Endothelial cell (in vitro differentiated cells): ENCODE results near the gene COL5A1. TPM values are rescaled to one million over a fixed set of nuclear protein-coding genes. Genes with fewer than 3 reads are reported as not detected.

ENCODE experiments used
- DNase-seq: peaks from one replicate; pipeline ENCODE4 v3.0.0; 2021; ENCODE audit warnings: low spot score
- H3K27ac Mint-ChIP-seq: one replicate; pipeline ENCODE4 v1.8.0; 2021; ENCODE audit warnings: mixed read lengths, inconsistent platforms; ENCODE audit not compliant: unreplicated experiment
- H3K27me3 Mint-ChIP-seq: one replicate; pipeline ENCODE4 v1.8.0; 2021; ENCODE audit warnings: mild to moderate bottlenecking, moderate library complexity, mixed read lengths, inconsistent platforms; ENCODE audit not compliant: unreplicated experiment
- H3K36me3 Mint-ChIP-seq: one replicate; pipeline ENCODE4 v1.8.0; 2021; ENCODE audit warnings: mild to moderate bottlenecking, low read depth, mixed read lengths, inconsistent platforms; ENCODE audit not compliant: unreplicated experiment
- H3K4me1 Mint-ChIP-seq: one replicate; pipeline ENCODE4 v1.8.0; 2021; ENCODE audit warnings: mild to moderate bottlenecking, mixed read lengths, inconsistent platforms; ENCODE audit not compliant: unreplicated experiment
- H3K4me3 Mint-ChIP-seq: one replicate; pipeline ENCODE4 v1.8.0; 2021; ENCODE audit warnings: mild to moderate bottlenecking, mixed read lengths, inconsistent platforms; ENCODE audit not compliant: unreplicated experiment
- H3K9me3 Mint-ChIP-seq: one replicate; pipeline ENCODE4 v1.8.0; 2021; ENCODE audit warnings: mixed read lengths, inconsistent platforms; ENCODE audit not compliant: unreplicated experiment
- total RNA-seq: library from RNA; stranded (reverse); fragmentation: NEBNext Ultra II Directional; extraction: Animal tissue kit (Norgen Biotek cat#: 25700); gene quantifications from one replicate; pipeline ENCODE4 v1.2.1, GENCODE V29; 2021; ENCODE audit not compliant: unreplicated experiment
- TF ChIP-seq, protein P1 (sequence below): fragments of 200-600 bp; sonication (generic); IDR thresholded peaks from one replicate; pipeline ENCODE4 v1.5.0; 2021; ENCODE audit warnings: antibody characterized with exemption; ENCODE audit not compliant: unreplicated experiment

The COL5A1 gene
- total RNA-seq, 1 donor from 2014 or later: 24.3 TPM

DNA sequence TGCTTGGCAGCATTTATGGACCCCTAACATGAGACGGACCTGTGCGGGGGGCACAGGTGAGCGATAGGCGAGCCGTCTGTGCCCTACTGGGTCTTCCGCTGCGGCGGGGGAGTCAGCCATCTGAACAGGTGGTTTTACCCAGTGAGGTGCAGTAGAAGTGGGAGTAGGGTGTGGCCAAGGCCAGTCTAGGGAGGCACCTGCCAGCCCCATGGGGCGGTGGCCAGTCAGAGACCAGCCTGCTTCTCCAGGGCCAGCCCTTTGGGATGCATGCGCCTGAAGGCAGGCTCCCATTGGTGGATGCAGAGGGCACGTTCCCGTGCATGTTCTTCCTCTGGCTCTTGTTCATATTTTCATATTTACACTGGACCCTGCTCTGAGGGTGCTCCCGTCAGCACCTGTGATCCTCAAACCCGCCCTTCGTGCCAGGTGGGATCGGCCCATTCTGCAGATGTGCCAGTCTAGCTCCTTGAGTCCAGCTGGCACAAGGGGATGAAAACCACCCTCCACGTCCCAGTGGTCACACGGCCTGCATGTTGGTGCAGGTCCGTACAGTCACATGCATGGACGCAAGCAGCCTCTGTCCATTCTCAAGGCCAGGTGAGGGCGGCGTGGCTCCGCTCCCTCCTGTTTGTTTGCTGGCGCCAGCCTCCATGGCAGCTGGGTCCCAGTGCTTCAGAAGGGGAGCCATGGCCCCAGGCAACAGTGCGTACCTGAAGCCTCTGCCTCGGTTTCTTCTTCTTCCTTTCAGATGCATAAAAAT, 9.0 kb downstream of the COL5A1 start:
- no peaks in the 10 kb centered on the region for H3K9me3 Mint-ChIP-seq
- TF ChIP-seq, protein P1, sequence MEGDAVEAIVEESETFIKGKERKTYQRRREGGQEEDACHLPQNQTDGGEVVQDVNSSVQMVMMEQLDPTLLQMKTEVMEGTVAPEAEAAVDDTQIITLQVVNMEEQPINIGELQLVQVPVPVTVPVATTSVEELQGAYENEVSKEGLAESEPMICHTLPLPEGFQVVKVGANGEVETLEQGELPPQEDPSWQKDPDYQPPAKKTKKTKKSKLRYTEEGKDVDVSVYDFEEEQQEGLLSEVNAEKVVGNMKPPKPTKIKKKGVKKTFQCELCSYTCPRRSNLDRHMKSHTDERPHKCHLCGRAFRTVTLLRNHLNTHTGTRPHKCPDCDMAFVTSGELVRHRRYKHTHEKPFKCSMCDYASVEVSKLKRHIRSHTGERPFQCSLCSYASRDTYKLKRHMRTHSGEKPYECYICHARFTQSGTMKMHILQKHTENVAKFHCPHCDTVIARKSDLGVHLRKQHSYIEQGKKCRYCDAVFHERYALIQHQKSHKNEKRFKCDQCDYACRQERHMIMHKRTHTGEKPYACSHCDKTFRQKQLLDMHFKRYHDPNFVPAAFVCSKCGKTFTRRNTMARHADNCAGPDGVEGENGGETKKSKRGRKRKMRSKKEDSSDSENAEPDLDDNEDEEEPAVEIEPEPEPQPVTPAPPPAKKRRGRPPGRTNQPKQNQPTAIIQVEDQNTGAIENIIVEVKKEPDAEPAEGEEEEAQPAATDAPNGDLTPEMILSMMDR: no peak
- DNase-seq: no peak
- H3K27ac Mint-ChIP-seq: no peak overlapping the region
- H3K27me3 Mint-ChIP-seq: peaks cover 14% of the 10 kb centered on the region
- H3K4me3 Mint-ChIP-seq: no peak overlapping the region
- H3K4me1 Mint-ChIP-seq: peaks cover 9% of the 10 kb centered on the region
- no peaks in the 10 kb centered on the region for H3K36me3 Mint-ChIP-seq

- Mint-ChIP-seq H3K36me3 (no peaks in the 10 kb centered on the region), H3K9me3 (no peaks in the 10 kb centered on the region), H3K27me3 (peaks cover 14% of the 10 kb centered on the region), H3K4me1 (peaks cover 4% of the 10 kb centered on the region), H3K4me3 (no peak overlapping the region), H3K27ac (no peak overlapping the region)
- TF ChIP-seq, protein P1: no peak
- no peak for DNase-seq
Measured at GRCh38 chr9:134651226-134651905, 9.8 kb downstream of the COL5A1 start.

DNA sequence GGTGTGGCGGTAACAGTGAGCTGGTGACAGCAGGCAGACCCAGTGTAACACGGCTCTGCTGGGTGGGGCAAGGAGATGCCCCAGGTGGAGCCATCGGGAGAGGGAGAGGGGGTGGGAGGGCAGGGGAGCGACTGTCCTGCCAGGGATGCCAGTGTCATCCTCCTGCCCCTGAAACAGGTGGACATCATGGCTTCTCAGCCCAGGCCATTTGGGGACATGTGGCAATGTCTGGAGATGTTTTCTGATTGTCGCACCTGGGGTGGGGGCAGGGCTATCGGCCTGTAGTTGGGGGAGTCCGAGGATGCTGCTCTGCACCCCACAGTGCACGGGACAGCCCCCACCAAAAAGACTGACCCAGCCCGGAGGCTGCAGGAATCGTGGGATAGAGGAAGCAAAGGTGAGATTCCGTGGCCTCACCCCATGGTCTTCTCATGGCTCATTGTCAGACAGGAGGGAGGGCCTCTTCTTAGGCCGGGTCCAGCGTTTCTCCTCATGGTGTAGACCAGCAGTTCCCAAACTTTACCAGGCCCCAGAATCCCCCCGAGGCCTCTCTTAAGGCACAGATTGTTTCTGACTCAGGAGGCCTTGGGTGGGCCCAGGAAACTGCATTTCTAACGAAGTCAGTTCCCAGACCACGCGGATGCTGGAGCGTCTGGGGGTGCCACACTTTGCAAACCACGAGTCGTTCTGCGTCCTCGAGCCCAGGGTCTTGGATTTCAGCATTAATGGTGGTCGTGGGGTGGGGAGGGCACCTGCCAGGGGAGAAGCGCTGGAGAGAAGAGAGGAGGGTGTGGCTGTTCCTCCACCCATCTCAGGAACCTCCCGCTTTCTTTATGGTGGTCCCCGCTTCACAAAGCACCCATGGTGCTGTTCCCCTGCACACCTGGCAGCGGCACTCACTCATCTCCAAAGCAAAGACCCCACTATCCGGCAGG, 11.0 kb downstream of the COL5A1 start:
- DNase-seq: no peak
- Mint-ChIP-seq H3K27me3 (peaks cover 12% of the 10 kb centered on the region), H3K27ac (no peak overlapping the region), H3K4me1 (peaks cover 4% of the 10 kb centered on the region), H3K36me3 (no peaks in the 10 kb centered on the region), H3K9me3 (no peaks in the 10 kb centered on the region), H3K4me3 (no peak overlapping the region)
- TF ChIP-seq, protein P1: no peak

DNA sequence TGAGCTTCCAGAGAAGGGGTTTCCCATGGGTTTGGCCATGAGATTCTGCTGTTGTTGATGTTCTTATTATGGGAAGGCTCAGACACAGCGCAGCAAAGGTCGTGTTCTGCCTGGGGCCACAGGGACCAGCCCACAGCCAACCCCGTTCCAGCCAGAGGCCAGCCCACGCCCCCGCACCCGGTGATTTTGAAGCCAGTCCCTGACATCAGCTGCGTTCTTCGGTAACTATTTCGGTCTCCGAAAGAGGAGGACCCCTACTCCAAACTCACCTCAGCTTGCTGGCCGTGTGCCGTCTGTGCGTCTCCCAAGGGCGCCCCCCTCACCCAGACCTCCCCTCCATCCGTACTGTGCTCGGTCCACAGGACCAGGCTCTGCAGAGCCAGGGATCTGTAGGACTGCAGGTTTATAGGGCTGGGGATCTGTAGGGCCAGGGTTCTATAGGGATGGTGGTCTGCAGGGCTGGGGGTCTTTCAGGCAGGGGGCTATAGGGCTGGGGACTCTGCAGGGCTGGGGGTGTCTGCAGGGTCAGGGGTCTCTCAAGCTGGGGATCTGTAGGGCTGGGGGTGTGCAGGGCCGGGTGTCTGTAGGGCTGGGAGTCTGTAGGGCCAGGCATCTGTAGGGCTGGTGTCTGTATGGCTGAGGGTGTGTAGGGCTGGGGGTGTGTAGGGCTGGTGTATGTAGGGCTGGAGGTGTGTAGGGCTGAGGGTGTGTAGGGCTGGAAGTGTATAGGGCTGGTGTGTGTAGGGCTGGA, 11.8 kb downstream of the COL5A1 start:
- Mint-ChIP-seq H3K27ac (no peak overlapping the region), H3K4me1 (peaks cover 4% of the 10 kb centered on the region), H3K36me3 (no peaks in the 10 kb centered on the region), H3K9me3 (no peaks in the 10 kb centered on the region), H3K27me3 (peaks cover 12% of the 10 kb centered on the region), H3K4me3 (no peak overlapping the region)
- no peak for DNase-seq
- TF ChIP-seq, protein P1: no peak
